Uterus (tissue), 4 donors: ENCODE results near the gene TTLL8. TPM values are rescaled to one million over a fixed set of nuclear protein-coding genes. Genes with fewer than 3 reads are reported as not detected.

Source experiments
- DNase-seq, 2 donors: peaks; one replicate each; pipeline ENCODE4 v3.0.0-alpha.2; 2019 to 2020
- H3K27ac ChIP-seq, 2 donors: fragments of 200-600 bp; sonication (generic); 1 replicate in 1 of 2; 2 replicates in 1 of 2; pipeline ENCODE4 v1.5.1; 2016 to 2018
- H3K27me3 ChIP-seq, 2 donors: fragments of 200-600 bp; sonication (generic); one replicate each; pipeline ENCODE4 v1.5.1; 2018 to 2019; ENCODE audit warnings: control low read depth in 1 of 2
- H3K36me3 ChIP-seq, 2 donors: fragments of 200-600 bp; sonication (generic); one replicate each; pipeline ENCODE4 v1.5.1; 2019; ENCODE audit warnings: control low read depth in 1 of 2
- H3K4me1 ChIP-seq, 2 donors: fragments of 200-600 bp; sonication (generic); one replicate each; pipeline ENCODE4 v1.5.1; 2018 to 2019; ENCODE audit warnings: control low read depth in 1 of 2
- H3K4me3 ChIP-seq, 2 donors: fragments of 200-600 bp; sonication (generic); 1 replicate in 1 of 2; 2 replicates in 1 of 2; pipeline ENCODE4 v1.5.1; 2018 to 2019; ENCODE audit warnings: mild to moderate bottlenecking in 1 of 2
- H3K9me3 ChIP-seq, 2 donors: fragments of 200-600 bp; sonication (generic); one replicate each; pipeline ENCODE4 v1.5.1; 2019; ENCODE audit warnings: control low read depth in 1 of 2
- POLR2A ChIP-seq, 2 donors: fragments of 450-650 bp; IDR thresholded peaks; one replicate each; pipeline ENCODE4 v1.6.1; 2016; ENCODE audit warnings: antibody characterized with exemption in 2 of 2, mild to moderate bottlenecking in 1 of 2, moderate library complexity in 1 of 2
- intact Hi-C: fragments of 100-400 bp; cut with DNase I; formaldehyde crosslinking; loops from one replicate; pipeline ENCODE4 v1.15.1; 2023; ENCODE audit warnings: low total_unique reads
- total RNA-seq, 4 donors: library from RNA; depleted of rRNA in 3 of 4; stranded (reverse); fragments of >200 nt in 3 of 4; gene quantifications; one replicate each; pipeline versions ENCODE4 v1.1.0 to v1.2.4, GENCODE V29; 2014 to 2023
- TF ChIP-seq, protein P1 (sequence below), 4 experiments: fragments of 200-600 bp in 2 of 4; fragments of 450-650 bp in 2 of 4; sonication (generic) in 2 of 4; IDR thresholded peaks; one replicate each; pipeline ENCODE4 v1.5.1; 2016 to 2019; ENCODE audit warnings: antibody characterized with exemption in 4 of 4, mild to moderate bottlenecking in 2 of 4, moderate library complexity in 1 of 4
- donor health status: DM: yes; HTN: yes; CAD: no.

TTLL8 gene
- total RNA-seq, 4 donors from 2014 or later = not detected

DNA sequence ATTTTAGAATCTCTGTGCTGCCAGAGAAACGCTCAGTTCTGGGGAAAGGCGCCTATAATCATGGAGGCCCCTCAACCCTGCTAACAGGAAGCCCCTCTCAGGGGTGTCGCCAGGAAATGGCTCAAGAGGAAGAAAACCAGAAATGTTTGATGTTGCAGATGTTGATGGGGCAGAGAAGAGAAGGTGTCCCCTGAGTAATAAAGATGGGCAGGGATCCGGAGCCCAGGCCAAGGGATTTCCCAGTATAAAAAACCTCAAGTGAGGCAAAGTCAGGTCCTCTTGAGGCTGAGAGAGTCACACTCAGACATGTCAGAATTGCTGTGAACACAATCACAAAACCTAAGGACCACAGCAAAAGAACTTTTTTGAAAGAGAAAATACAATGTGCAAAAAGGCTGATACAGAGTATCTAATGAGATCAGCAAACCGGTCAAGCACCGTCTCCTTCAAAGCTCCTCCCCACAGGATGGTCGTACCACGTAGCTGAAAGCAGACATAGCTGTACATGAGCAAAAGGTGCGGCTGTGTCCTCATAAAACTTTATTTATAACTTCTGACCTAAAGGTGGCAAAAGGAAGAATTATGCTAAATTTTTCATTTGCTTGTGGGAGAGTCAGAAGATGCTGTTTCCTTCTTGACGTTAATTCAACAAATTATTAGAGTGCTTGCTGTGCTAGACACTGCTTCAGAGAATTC lies 43.9 kb upstream of the TTLL8 start:
- H3K9me3 ChIP-seq = no peaks in the 10 kb centered on the region
- H3K4me3 ChIP-seq = no peak overlapping the region
- no peaks in the 10 kb centered on the region for H3K4me1 ChIP-seq
- H3K27ac ChIP-seq = no peak overlapping the region
- H3K27me3 ChIP-seq = no peaks in the 10 kb centered on the region
- intact Hi-C loops = no loop called here
- TF ChIP-seq POLR2A (IDR thresholded peaks at IDR 0.05) = no peak
- TF ChIP-seq, protein P1, sequence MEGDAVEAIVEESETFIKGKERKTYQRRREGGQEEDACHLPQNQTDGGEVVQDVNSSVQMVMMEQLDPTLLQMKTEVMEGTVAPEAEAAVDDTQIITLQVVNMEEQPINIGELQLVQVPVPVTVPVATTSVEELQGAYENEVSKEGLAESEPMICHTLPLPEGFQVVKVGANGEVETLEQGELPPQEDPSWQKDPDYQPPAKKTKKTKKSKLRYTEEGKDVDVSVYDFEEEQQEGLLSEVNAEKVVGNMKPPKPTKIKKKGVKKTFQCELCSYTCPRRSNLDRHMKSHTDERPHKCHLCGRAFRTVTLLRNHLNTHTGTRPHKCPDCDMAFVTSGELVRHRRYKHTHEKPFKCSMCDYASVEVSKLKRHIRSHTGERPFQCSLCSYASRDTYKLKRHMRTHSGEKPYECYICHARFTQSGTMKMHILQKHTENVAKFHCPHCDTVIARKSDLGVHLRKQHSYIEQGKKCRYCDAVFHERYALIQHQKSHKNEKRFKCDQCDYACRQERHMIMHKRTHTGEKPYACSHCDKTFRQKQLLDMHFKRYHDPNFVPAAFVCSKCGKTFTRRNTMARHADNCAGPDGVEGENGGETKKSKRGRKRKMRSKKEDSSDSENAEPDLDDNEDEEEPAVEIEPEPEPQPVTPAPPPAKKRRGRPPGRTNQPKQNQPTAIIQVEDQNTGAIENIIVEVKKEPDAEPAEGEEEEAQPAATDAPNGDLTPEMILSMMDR (IDR thresholded peaks at IDR 0.05) = no peak
- DNase-seq = no peak
- no peaks in the 10 kb centered on the region for H3K36me3 ChIP-seq

DNA sequence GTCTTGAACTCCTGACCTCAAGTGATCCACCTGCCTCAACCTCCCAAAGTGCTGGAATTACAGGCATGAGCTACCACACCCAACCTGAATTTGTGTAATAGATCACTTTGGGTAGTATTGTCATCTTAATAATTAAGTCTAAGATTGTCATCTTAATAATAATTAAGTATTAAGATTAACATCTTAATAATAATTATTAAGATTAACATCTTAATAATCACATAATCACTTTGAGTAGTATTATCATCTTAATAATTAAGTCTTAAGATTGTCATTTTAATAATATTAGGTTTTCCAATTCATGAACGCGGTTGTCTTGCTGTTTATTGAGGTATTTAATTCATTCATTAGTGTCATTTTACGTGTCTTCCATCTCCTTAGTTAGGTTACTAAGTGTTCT lies 40.0 kb upstream of the TTLL8 start:
- no peak for TF ChIP-seq POLR2A (IDR thresholded peaks at IDR 0.05)
- TF ChIP-seq, protein P1 (IDR thresholded peaks at IDR 0.05) = no peak
- no peaks in the 10 kb centered on the region for H3K36me3 ChIP-seq
- no peaks in the 10 kb centered on the region for H3K27me3 ChIP-seq
- no peaks in the 10 kb centered on the region for H3K9me3 ChIP-seq
- no peaks in the 10 kb centered on the region for H3K4me1 ChIP-seq
- no peak for DNase-seq
- no peak overlapping the region for H3K4me3 ChIP-seq
- intact Hi-C loops = no loop called here
- H3K27ac ChIP-seq = no peak overlapping the region

DNA sequence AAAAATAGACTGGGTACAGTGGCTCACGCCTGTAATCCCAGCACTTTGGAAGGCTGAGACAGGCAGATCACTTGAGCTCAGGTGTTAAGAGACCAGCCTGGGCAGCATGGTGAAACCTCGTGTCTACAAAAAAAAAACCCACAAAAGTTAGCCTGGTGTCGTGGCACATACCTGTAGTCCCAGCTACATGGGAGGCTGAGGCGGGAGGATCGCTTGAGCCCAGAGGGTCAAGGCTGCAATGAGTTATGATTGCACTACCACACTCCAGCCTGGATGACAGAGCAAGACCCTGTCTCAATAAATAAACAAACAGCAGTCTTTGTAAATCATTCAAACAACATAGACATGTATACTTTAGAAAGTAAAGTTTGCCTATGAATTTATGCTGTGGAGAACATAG lies 34.2 kb upstream of the TTLL8 start:
- H3K4me1 ChIP-seq = no peaks in the 10 kb centered on the region
- H3K36me3 ChIP-seq = no peaks in the 10 kb centered on the region
- H3K27ac ChIP-seq = no peak overlapping the region
- no peaks in the 10 kb centered on the region for H3K9me3 ChIP-seq
- TF ChIP-seq POLR2A (IDR thresholded peaks at IDR 0.05) = no peak
- TF ChIP-seq, protein P1 (IDR thresholded peaks at IDR 0.05) = no peak
- intact Hi-C loops = no loop called here
- DNase-seq = no peak
- H3K4me3 ChIP-seq = no peak overlapping the region
- peaks cover 0 to 4% of the 10 kb centered on the region in 2 donors for H3K27me3 ChIP-seq

DNA sequence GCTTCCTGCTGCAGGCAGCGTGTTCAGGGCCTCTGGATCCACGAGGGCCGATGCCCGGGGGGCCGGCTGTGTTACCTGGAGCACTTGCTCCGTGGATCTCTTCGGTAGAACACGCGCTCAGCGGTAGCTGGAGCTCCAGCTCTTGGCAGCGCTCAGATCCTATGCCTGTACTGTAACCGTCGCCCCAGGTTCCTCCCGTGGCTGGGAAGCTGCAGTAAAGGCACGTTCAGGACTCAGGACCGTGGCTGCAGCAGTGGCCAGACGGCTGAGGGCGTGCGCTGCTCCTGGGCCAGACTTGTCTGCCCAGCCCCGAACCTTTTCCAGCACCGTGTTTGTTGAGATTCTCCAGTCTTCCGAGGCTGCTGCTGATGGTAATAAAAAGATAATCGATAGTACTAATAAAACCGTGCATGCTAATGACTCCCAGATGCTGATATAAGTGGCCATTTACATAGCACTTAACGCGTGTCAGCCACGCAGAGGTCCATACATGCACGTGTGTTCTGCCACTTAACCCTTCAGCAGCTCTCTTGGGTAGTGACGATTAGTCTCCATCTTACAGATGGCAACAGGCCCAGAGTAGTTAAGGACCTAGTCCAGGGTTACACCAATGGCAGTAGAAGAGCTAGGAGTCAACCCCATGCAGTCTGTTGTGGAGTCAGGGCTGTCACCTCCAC lies 33.1 kb upstream of the TTLL8 start:
- intact Hi-C loops = no loop called here
- no peak overlapping the region for H3K27ac ChIP-seq

DNA sequence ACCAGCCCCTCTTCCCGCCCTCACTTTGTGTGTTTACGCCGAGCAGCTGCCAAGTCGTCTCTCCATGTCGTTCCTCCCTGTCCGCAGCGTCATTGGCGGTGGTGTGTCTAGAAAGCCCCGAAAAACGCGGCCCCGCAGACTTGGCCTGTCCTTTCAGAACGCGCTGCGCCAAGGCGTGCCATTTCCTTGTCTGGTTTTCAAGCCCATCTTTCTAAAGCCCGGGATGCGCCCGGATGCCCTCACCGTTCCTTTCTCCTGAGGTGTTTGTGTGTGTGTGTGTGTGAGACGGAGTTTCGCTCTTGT lies 32.3 kb upstream of the TTLL8 start:
- DNase-seq = no peak
- intact Hi-C loops = no loop called here

More for the DNA sequence above, 33.1 kb upstream of the TTLL8 start:
- no peaks in the 10 kb centered on the region for H3K36me3 ChIP-seq
- no peak for TF ChIP-seq POLR2A (IDR thresholded peaks at IDR 0.05)
- TF ChIP-seq, protein P1 (IDR thresholded peaks at IDR 0.05) = no peak
- H3K27me3 ChIP-seq = peaks cover 0 to 4% of the 10 kb centered on the region in 2 donors
- no peak overlapping the region for H3K4me3 ChIP-seq
- H3K9me3 ChIP-seq = no peaks in the 10 kb centered on the region
- H3K4me1 ChIP-seq = no peaks in the 10 kb centered on the region
- no peak for DNase-seq

More for the DNA sequence above, 32.3 kb upstream of the TTLL8 start:
- Histone ChIP-seq H3K27ac (no peak overlapping the region), H3K4me1 (no peaks in the 10 kb centered on the region), H3K9me3 (no peaks in the 10 kb centered on the region), H3K36me3 (no peaks in the 10 kb centered on the region), H3K4me3 (no peak overlapping the region), H3K27me3 (peaks cover 0 to 4% of the 10 kb centered on the region in 2 donors)
- TF ChIP-seq, protein P1 (IDR thresholded peaks at IDR 0.05) = no peak
- TF ChIP-seq POLR2A (IDR thresholded peaks at IDR 0.05) = no peak
